B cell (primary cell): ENCODE data around the gene POGLUT3. TPM values are rescaled to one million over a fixed set of nuclear protein-coding genes. Genes with fewer than 3 reads are reported as not detected.

Source experiments
- ATAC-seq: fragments of 200-7000 bp; cut with Tn5 transposase; one replicate; pipeline ENCODE4 v1.10.0; 2021; ENCODE audit warnings: low read depth, mild to moderate bottlenecking, moderate number of reproducible peaks, moderate library complexity
- CTCF ChIA-PET: fragments of 350-600 bp; sonication (Branson Sonifier 250); formaldehyde crosslinking; loops from one replicate; lab custom pipeline; 2021; ENCODE audit warnings: antibody characterized with exemption, inconsistent platforms; lab: Charles Lee
- POLR2A ChIA-PET: fragments of 350-600 bp; sonication (Branson Sonifier 250); formaldehyde crosslinking; loops from one replicate; lab custom pipeline; 2021; ENCODE audit warnings: antibody characterized with exemption; lab: Charles Lee
- DNase-seq: peaks from one replicate; pipeline ENCODE4 v3.0.0; 2013
- H2AFZ ChIP-seq: 2 replicates; pipeline ENCODE4 v1.6.1; 2012; ENCODE audit warnings: mild to moderate bottlenecking, low read depth, low read length; ENCODE audit not compliant: insufficient read depth, poor library complexity, severe bottlenecking
- H3K27ac ChIP-seq, 2 donors: 1 replicate in 1 of 2; 2 replicates in 1 of 2; pipeline ENCODE4 v1.5.1; 2012 to 2013; ENCODE audit warnings: low read length in 2 of 2, mild to moderate bottlenecking in 2 of 2, moderate library complexity in 1 of 2
- H3K27me3 ChIP-seq, 4 experiments: fragments of 200-600 bp in 1 of 4; sonication (generic) in 1 of 4; replicated peaks in 1 of 4; 1 replicate in 2 of 4; 2 replicates in 2 of 4; pipeline versions ENCODE4 v1.6.1 to v1.7.0; 2013 to 2016; ENCODE audit warnings: low read length in 3 of 4, mild to moderate bottlenecking in 2 of 4, mixed read lengths in 1 of 4, moderate library complexity in 1 of 4; ENCODE audit not compliant: insufficient read depth in 4 of 4, control insufficient read depth in 3 of 4; ENCODE audit errors: control extremely low read depth in 1 of 4
- H3K36me3 ChIP-seq, 2 experiments: replicated peaks in 1 of 2; 1 replicate in 1 of 2; 2 replicates in 1 of 2; pipeline versions ENCODE4 v1.6.1 to v1.7.1; 2013; ENCODE audit warnings: low read length in 1 of 2; ENCODE audit not compliant: insufficient read depth in 2 of 2, control insufficient read depth in 1 of 2; ENCODE audit errors: control extremely low read depth in 1 of 2, extremely low read depth in 1 of 2
- H3K4me1 ChIP-seq, 2 donors: fragments of 200-600 bp in 1 of 2; sonication (generic) in 1 of 2; 1 replicate in 1 of 2; 2 replicates in 1 of 2; pipeline versions ENCODE4 v1.5.1 to v1.6.1; 2013 to 2017; ENCODE audit warnings: low read length in 2 of 2; ENCODE audit not compliant: control insufficient read depth in 2 of 2, insufficient read depth in 2 of 2
- H3K4me2 ChIP-seq: replicated peaks from 2 replicates; pipeline ENCODE3; 2012; ENCODE audit warnings: mild to moderate bottlenecking, low read depth, low read length; ENCODE audit not compliant: poor library complexity, severe bottlenecking
- H3K4me3 ChIP-seq, 5 experiments: fragments of 200-600 bp in 1 of 5; sonication (generic) in 1 of 5; 1 replicate in 3 of 5; 2 replicates in 2 of 5; pipeline versions ENCODE4 v1.5.1 to v1.7.0; 2011 to 2016; ENCODE audit warnings: low read length in 4 of 5, mild to moderate bottlenecking in 4 of 5, low read depth in 2 of 5, control low read depth in 1 of 5, moderate library complexity in 1 of 5; ENCODE audit not compliant: insufficient read depth in 1 of 5; ENCODE audit errors: control extremely low read depth in 1 of 5, extremely low read depth in 1 of 5
- H3K79me2 ChIP-seq: fragments of 200-600 bp; sonication (generic); one replicate; pipeline ENCODE4 v1.6.0; 2016; ENCODE audit warnings: low read length; ENCODE audit not compliant: control insufficient read depth, insufficient read depth
- H3K9ac ChIP-seq: fragments of 200-600 bp; sonication (generic); 2 replicates; pipeline ENCODE4 v1.6.1; 2017; ENCODE audit warnings: mild to moderate bottlenecking, low read length, moderate library complexity
- H3K9me3 ChIP-seq, 3 donors: one replicate each; pipeline versions ENCODE4 v1.6.1 to v1.7.1; 2013; ENCODE audit warnings: low read length in 2 of 3; ENCODE audit not compliant: control insufficient read depth in 2 of 3, insufficient read depth in 1 of 3; ENCODE audit errors: control extremely low read depth in 1 of 3
- H4K20me1 ChIP-seq: 2 replicates; pipeline ENCODE4 v1.6.0; 2012; ENCODE audit warnings: mild to moderate bottlenecking, low read length; ENCODE audit not compliant: insufficient read depth, control insufficient read depth, poor library complexity, severe bottlenecking
- H3K27ac Mint-ChIP-seq: one replicate; pipeline ENCODE4 v1.8.0; 2021; ENCODE audit warnings: mixed read lengths
- H3K27me3 Mint-ChIP-seq: one replicate; pipeline ENCODE4 v1.8.0; 2021; ENCODE audit warnings: mixed read lengths
- H3K4me1 Mint-ChIP-seq: one replicate; pipeline ENCODE4 v1.8.0; 2021; ENCODE audit warnings: mixed read lengths
- H3K4me3 Mint-ChIP-seq: one replicate; pipeline ENCODE4 v1.8.0; 2021; ENCODE audit warnings: mixed read lengths
- H3K9me3 Mint-ChIP-seq: one replicate; pipeline ENCODE4 v1.8.0; 2022; ENCODE audit warnings: mixed read lengths; ENCODE audit not compliant: insufficient read depth
- EZH2 ChIP-seq: IDR thresholded peaks from 2 replicates; pipeline ENCODE4 v1.6.1; 2012; ENCODE audit warnings: borderline replicate concordance, low read depth, mild to moderate bottlenecking, moderate library complexity, low read length; ENCODE audit not compliant: insufficient read depth, poor library complexity, severe bottlenecking
- WGBS: methylation state at CpG from one replicate; pipeline ENCODE4 v1.1.5; 2013; ENCODE audit warnings: missing lambda C conversion rate; ENCODE audit not compliant: insufficient coverage; 5-methylcytosine and 5-hydroxymethylcytosine counted together
- intact Hi-C: fragments of 100-400 bp; cut with micrococcal nuclease; formaldehyde crosslinking; loops from one replicate; pipeline ENCODE4 v1.10.0; 2022
- polyA plus RNA-seq: library from polyadenylated mRNA; depleted of rRNA; stranded (reverse); fragments of >200 nt; gene quantifications from 2 replicates; pipeline ENCODE4 v1.2.3, GENCODE V29; 2012
- total RNA-seq, 2 donors: library from RNA; stranded (reverse); fragments of 120-200 nt in 1 of 2; gene quantifications; 1 replicate in 1 of 2; 2 replicates in 1 of 2; pipeline versions ENCODE4 v1.2.3 to v1.2.4, GENCODE V29; 2013 to 2022
- TF ChIP-seq, protein P1 (sequence below): fragments of 200-600 bp; IDR thresholded peaks from one replicate; pipeline ENCODE4 v1.8.0; 2022; ENCODE audit warnings: antibody characterized with exemption, mild to moderate bottlenecking

Gene POGLUT3
- total and polyA plus RNA-seq, 2 donors (not counting 1 experiment from before 2014, with no cell fraction given) = 1.8 to 3.4 TPM

DNA sequence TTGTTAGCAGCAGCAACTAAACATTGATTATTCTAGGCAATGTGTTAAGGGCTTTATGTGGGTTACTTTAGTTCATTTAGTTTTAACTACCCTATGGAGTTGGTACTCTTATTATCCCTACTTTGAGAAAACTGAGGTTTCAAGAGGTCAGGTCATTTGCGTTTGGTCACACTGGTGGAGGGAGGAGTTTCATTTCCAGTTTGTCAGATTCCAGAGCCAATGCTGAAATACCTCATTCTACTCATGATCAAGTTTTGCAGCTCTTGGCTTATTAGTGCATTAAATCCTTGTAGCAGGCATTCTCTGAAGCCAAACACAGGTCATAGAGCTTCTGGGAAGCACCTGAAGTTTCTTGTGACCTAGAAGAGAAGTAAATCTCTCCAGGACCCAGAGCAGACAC is 24.1 kb upstream of the POGLUT3 start:
- no peak overlapping the region for H3K27ac Mint-ChIP-seq
- no peak overlapping the region for H2AFZ ChIP-seq
- no peaks in the 10 kb centered on the region for H4K20me1 ChIP-seq
- H3K36me3 ChIP-seq = no peaks in the 10 kb centered on the region
- no peaks in the 10 kb centered on the region for H3K79me2 ChIP-seq
- TF ChIP-seq, protein P1, sequence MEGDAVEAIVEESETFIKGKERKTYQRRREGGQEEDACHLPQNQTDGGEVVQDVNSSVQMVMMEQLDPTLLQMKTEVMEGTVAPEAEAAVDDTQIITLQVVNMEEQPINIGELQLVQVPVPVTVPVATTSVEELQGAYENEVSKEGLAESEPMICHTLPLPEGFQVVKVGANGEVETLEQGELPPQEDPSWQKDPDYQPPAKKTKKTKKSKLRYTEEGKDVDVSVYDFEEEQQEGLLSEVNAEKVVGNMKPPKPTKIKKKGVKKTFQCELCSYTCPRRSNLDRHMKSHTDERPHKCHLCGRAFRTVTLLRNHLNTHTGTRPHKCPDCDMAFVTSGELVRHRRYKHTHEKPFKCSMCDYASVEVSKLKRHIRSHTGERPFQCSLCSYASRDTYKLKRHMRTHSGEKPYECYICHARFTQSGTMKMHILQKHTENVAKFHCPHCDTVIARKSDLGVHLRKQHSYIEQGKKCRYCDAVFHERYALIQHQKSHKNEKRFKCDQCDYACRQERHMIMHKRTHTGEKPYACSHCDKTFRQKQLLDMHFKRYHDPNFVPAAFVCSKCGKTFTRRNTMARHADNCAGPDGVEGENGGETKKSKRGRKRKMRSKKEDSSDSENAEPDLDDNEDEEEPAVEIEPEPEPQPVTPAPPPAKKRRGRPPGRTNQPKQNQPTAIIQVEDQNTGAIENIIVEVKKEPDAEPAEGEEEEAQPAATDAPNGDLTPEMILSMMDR = no peak
- TF ChIP-seq EZH2 = no peak
- no peak overlapping the region for H3K27ac ChIP-seq
- no peak overlapping the region for H3K4me3 Mint-ChIP-seq
- no peaks in the 10 kb centered on the region for H3K4me1 ChIP-seq
- H3K4me1 Mint-ChIP-seq = no peaks in the 10 kb centered on the region
- CTCF ChIA-PET = no interaction called here
- H3K9ac ChIP-seq = no peak overlapping the region
- H3K9me3 ChIP-seq = peaks cover 0 to 2% (median 0%) of the 10 kb centered on the region in 3 donors
- no peaks in the 10 kb centered on the region for H3K27me3 ChIP-seq
- WGBS = no CpG with 5 or more reads among the region's 1 CpG
- DNase-seq (no peak), ATAC-seq (no peak)
- no peaks in the 10 kb centered on the region for H3K9me3 Mint-ChIP-seq
- no peak overlapping the region for H3K4me2 ChIP-seq
- POLR2A ChIA-PET = no interaction called here
- H3K27me3 Mint-ChIP-seq = peaks cover 21% of the 10 kb centered on the region
- intact Hi-C loops = no loop called here
- no peak overlapping the region for H3K4me3 ChIP-seq

DNA sequence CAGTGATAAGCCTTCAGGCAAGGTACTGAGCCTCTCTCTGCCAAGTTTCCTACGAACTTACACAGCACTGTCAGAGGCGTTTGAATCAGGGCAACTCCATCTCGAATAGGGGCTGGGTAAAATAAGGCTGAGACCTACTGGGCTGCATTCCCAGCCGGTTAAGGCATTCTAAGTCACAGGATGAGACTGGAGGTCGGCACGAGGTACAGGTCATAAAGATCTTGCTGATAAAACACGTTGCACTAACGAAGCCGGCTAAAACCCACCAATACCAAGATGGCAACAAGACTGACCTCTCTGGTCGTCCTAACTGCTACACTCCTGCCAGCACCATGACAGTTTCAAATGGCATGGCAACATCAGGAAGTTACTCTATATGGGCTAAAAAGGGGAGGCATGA is 20.4 kb upstream of the POGLUT3 start:
- Histone ChIP-seq H3K36me3 (no peaks in the 10 kb centered on the region), H3K79me2 (no peaks in the 10 kb centered on the region), H3K9ac (no peak overlapping the region), H3K9me3 (peaks cover 0 to 2% (median 0%) of the 10 kb centered on the region in 3 donors), H3K27me3 (peaks cover 0 to 1% (median 0%) of the 10 kb centered on the region in 4 experiments), H3K4me1 (no peaks in the 10 kb centered on the region), H3K4me2 (no peak overlapping the region), H2AFZ (no peak overlapping the region), H3K27ac (no peak overlapping the region), H4K20me1 (no peaks in the 10 kb centered on the region), H3K4me3 (no peak overlapping the region)
- intact Hi-C loops = no loop called here
- TF ChIP-seq, protein P1 = no peak
- no peak for TF ChIP-seq EZH2
- Mint-ChIP-seq H3K4me1 (no peaks in the 10 kb centered on the region), H3K9me3 (no peaks in the 10 kb centered on the region), H3K4me3 (no peak overlapping the region), H3K27me3 (peaks cover 19% of the 10 kb centered on the region), H3K27ac (no peak overlapping the region)
- ChIA-PET POLR2A (no interaction called here), CTCF (no interaction called here)
- ATAC-seq = no peak
- DNase-seq = no peak
- WGBS = 95% methylated on average over 10 of the region's 10 CpGs
